Heart right ventricle (tissue), 16 donors: ENCODE results near the gene IFI6. TPM values are rescaled to one million over a fixed set of nuclear protein-coding genes. Genes with fewer than 3 reads are reported as not detected.

ENCODE experiments used
- ATAC-seq, 8 donors: fragments of 200-7000 bp; cut with Tn5 transposase; one replicate each; pipeline ENCODE4 v1.9.1; 2020; ENCODE audit warnings: mild to moderate bottlenecking in 8 of 8, moderate library complexity in 8 of 8, moderate number of reproducible peaks in 1 of 8
- DNase-seq, 2 donors: peaks; one replicate each; pipeline ENCODE4 v3.0.0-alpha.2; 2020
- H3K27ac ChIP-seq, 10 donors: fragments of 200-600 bp; sonication (generic) in 2 of 10; one replicate each; pipeline versions ENCODE4 v1.5.0 to v1.8.0; 2020 to 2022; ENCODE audit warnings: mild to moderate bottlenecking in 3 of 10
- H3K27me3 ChIP-seq, 7 donors: fragments of 200-600 bp; one replicate each; pipeline ENCODE4 v1.8.0; 2021 to 2022; ENCODE audit warnings: mild to moderate bottlenecking in 2 of 7
- H3K36me3 ChIP-seq, 9 donors: fragments of 200-600 bp; sonication (generic) in 1 of 9; one replicate each; pipeline versions ENCODE4 v1.5.0 to v1.8.0; 2020 to 2022; ENCODE audit warnings: mild to moderate bottlenecking in 2 of 9
- H3K4me1 ChIP-seq, 9 donors: fragments of 200-600 bp; sonication (generic) in 1 of 9; one replicate each; pipeline versions ENCODE4 v1.5.0 to v1.8.0; 2020 to 2022; ENCODE audit warnings: mild to moderate bottlenecking in 4 of 9
- H3K4me3 ChIP-seq, 10 donors: fragments of 200-600 bp; sonication (generic) in 2 of 10; one replicate each; pipeline versions ENCODE4 v1.5.0 to v1.8.0; 2020 to 2022; ENCODE audit warnings: mild to moderate bottlenecking in 7 of 10, moderate library complexity in 2 of 10
- H3K9me3 ChIP-seq, 11 donors: fragments of 200-600 bp in 10 of 11; sonication (generic) in 2 of 11; one replicate each; pipeline versions ENCODE4 v1.5.0 to v1.8.0; 2013 to 2022; ENCODE audit warnings: mild to moderate bottlenecking in 2 of 11, control low read depth in 1 of 11, moderate library complexity in 1 of 11
- WGBS, 2 donors: extraction: QIAGEN DNeasy Blood & Tissue Kit; methylation state at CpG; one replicate each; pipeline ENCODE4 v1.1.7; 2013; ENCODE audit warnings: inconsistent platforms in 1 of 2; 5-methylcytosine and 5-hydroxymethylcytosine counted together
- intact Hi-C, 10 donors: fragments of 100-400 bp; cut with DNase I; formaldehyde crosslinking; loops; one replicate each; pipeline versions ENCODE4 v1.11.1 to v1.14.2; 2022
- polyA plus RNA-seq, 2 donors: library from polyadenylated mRNA; stranded (reverse); fragments of 200-250 nt; gene quantifications; one replicate each; pipeline ENCODE4 v1.2.3, GENCODE V29; 2013
- total RNA-seq, 10 donors: library from RNA; stranded (reverse); fragmentation: NEBNext Ultra II Directional in 3 of 10; extraction: Animal tissue kit (Norgen Biotek cat#: 25700) in 3 of 10; gene quantifications; one replicate each; pipeline versions ENCODE4 v1.2.1 to v1.2.4, GENCODE V29; 2021 to 2023
- TF ChIP-seq, protein P1 (sequence below), 9 donors: fragments of 200-600 bp; sonication (generic) in 2 of 9; IDR thresholded peaks; one replicate each; pipeline versions ENCODE4 v1.5.0 to v1.8.0; 2021 to 2022; ENCODE audit warnings: antibody characterized with exemption in 9 of 9, mild to moderate bottlenecking in 5 of 9, moderate library complexity in 1 of 9
- donor health status: Arrhythmogenic right ventricular cardiomyopathy.
- donor health status: ischemic (EF 13 %, LVEDD 7.1; RV severe dilation, severe dysfunction).
- donor health status: healthy with polysubstance abuse.
- donor health status: DM: no; HTN: yes; CAD: no.
- donor health status: DM: no; HTN: no; CAD: no.
- donor health status: ischemic (EF 25% LVEDD 6.9; RV normal size, moderate dysfunction).
- donor health status: ischemic (EF 25% LVEDD 5.7; RV mildly dilated, moderate dysfunction).
- donor health status: healthy.
- donor health status: DM: yes; HTN: yes; CAD: no.
- donor health status: Ischemic cardiomyopathy.
- donor health status: ischemic (EF 35%, LVEDD 5.7; RV mildly dilated, moderate dysfunction).
- donor health status: nonischemic (EF 11% LVEDD 7.7; RV severe dilation, severe dysfunction).
- donor health status: DM: yes; HTN: yes; CAD: no.
- donor health status: PGD.
- donor health status: ischemic (EF 29% LVEDD 5.4; RV normal size, mild dysfunction).
- donor health status: nonischemic (EF 23%, LVEDD 6.1; RV moderate dilation, normal function).

Gene IFI6
- total and polyA plus RNA-seq, 12 donors = 24.2 to 143 (median 48.5) TPM

DNA sequence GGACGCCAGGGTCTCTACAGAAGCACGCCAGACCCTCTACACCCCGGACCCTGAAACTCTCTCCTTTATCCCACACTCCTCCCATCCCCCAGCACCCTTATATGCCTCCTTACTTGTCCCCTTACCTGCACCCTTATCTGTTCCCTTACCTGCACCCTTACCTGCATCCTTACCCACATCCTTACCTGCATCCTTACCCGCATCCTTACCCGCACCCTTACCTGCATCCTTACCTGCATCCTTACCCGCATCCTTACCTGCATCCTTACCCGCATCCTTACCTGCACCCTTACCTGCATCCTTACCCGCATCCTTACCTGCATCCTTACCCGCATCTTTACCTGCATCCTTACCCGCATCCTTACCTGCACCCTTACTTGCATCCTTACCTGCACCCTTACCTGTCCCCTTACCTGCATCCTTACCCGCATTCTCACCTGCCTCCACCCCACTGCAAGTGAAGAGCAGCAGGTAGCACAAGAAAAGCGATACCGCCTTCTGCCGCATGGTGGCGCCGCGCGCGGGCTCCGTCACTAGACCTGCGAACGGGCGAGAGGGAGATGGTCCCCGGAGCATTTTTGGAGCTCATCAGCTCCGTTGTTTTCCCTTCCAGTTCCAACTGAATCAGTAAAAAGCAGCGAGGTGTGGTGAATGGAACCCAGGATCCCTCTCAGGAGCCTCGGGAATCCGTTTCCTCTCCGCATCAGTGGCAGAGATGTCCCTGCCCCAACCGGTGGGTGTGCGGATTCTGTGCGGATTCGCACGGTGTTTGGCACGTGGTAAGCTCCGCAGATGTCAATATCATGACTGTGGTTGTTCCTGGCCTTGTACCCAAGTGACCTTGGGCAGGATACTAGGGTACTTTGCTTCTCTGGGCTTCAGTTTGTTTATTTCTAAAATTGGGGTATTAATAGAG, 2.9 kb downstream of the IFI6 start:
- peak; percentile 71 to 83 for DNase-seq
- ATAC-seq = peak in 2 of 8 donors; percentile 11 to 30
- Histone ChIP-seq H3K9me3 (no peaks in the 10 kb centered on the region), H3K36me3 (peaks cover 0 to 41% (median 0%) of the 10 kb centered on the region in 9 donors), H3K4me3 (peak overlapping the region in 9 of 10 donors; percentile 34 to 88 (median 64)), H3K27ac (peak overlapping the region in 7 of 10 donors; percentile 5 to 63 (median 38)), H3K4me1 (peaks cover 4 to 61% (median 35%) of the 10 kb centered on the region in 9 donors), H3K27me3 (no peaks in the 10 kb centered on the region)
- intact Hi-C loops = loop anchor here in 6 of 10 donors (5.0 to 10.0 kb wide), 4 partner anchors 264 to 367 kb away; partner anchors contain the start of gene GPR3 (in 1 of the 6)
- WGBS, 2 donors = 15 to 17% methylated on average over 36 of the region's 36 CpGs
- TF ChIP-seq, protein P1, sequence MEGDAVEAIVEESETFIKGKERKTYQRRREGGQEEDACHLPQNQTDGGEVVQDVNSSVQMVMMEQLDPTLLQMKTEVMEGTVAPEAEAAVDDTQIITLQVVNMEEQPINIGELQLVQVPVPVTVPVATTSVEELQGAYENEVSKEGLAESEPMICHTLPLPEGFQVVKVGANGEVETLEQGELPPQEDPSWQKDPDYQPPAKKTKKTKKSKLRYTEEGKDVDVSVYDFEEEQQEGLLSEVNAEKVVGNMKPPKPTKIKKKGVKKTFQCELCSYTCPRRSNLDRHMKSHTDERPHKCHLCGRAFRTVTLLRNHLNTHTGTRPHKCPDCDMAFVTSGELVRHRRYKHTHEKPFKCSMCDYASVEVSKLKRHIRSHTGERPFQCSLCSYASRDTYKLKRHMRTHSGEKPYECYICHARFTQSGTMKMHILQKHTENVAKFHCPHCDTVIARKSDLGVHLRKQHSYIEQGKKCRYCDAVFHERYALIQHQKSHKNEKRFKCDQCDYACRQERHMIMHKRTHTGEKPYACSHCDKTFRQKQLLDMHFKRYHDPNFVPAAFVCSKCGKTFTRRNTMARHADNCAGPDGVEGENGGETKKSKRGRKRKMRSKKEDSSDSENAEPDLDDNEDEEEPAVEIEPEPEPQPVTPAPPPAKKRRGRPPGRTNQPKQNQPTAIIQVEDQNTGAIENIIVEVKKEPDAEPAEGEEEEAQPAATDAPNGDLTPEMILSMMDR (IDR thresholded peaks at IDR 0.05) = peak; percentile 86 to 91 (median 88)

DNA sequence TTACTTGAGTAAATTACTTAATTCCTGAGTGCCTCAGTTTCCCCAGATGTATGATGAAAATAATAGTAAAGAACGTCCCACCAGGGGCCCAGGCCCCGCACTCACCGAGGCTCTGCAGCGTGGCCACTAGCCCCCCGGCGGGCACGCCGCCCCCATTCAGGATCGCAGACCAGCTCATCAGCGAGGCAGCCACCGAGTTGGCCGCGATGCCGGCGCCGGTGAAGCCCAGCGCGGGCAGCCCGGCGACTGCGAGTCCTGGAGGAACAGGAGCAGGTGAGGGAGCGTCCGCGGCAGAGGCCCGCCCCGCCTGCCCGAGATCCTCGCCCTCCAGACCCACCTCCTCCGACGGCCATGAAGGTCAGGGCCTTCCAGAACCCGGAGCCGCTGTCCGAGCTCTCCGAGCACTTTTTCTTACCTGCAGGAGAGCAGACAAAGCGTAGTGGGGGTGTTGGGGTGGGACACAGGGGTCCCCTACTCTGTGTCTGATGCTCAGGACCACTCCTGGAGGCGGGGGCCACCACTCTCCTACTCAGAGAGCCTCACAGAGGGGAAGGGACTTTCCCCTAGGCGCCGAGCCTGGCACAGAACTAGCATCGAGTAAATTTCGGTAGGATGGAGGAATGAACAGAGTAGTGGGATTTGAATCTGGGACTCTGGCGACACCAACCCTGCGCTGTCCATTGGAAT, 3.7 kb downstream of the IFI6 start:
- Histone ChIP-seq H3K27me3 (no peaks in the 10 kb centered on the region), H3K4me1 (peaks cover 4 to 68% (median 35%) of the 10 kb centered on the region in 9 donors), H3K4me3 (no peak overlapping the region), H3K36me3 (peaks cover 0 to 41% (median 0%) of the 10 kb centered on the region in 9 donors), H3K27ac (peak overlapping the region in 1 of 10 donors; percentile 1), H3K9me3 (no peaks in the 10 kb centered on the region)
- TF ChIP-seq, protein P1 (IDR thresholded peaks at IDR 0.05) = no peak
- ATAC-seq (no peak), DNase-seq (no peak)
- intact Hi-C loops = loop anchor here in 6 of 10 donors (5.0 to 10.0 kb wide), 4 partner anchors 263 to 366 kb away; partner anchors contain the start of gene GPR3 (in 1 of the 6)
- WGBS, 2 donors = 81 to 83% methylated on average over 42 of the region's 42 CpGs

DNA sequence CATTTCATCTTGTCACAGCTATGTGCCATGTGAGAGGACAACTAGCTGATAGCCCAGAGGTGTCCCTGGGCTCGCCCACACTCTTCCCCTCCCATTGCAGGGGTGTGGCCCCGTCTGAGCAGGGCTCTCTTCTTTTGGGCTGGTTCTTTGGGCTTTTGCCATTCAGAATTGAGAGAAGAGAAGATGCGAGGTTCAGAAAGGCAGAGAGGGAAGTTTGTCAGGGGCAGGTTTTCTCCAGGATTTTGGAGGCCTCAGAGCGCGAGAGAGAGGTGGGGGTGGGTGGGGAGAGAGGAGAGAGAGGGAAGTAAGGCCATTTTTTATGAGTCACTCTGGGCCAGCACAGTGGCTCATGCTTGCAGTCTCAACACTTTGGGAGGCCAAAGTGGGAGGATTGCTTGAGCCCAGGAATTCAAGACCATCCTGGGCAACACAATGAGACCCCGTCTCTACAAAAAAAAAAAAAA, 5.2 kb downstream of the IFI6 start:
- Histone ChIP-seq H3K36me3 (peaks cover 0 to 41% (median 0%) of the 10 kb centered on the region in 9 donors), H3K4me3 (no peak overlapping the region), H3K4me1 (peaks cover 6 to 72% (median 34%) of the 10 kb centered on the region in 9 donors), H3K27ac (no peak overlapping the region), H3K27me3 (no peaks in the 10 kb centered on the region), H3K9me3 (no peaks in the 10 kb centered on the region)
- WGBS, 2 donors = 77 to 84% methylated on average over 6 of the region's 6 CpGs
- DNase-seq (no peak), ATAC-seq (no peak)
- intact Hi-C loops = loop anchor here in 6 of 10 donors (5.0 to 10.0 kb wide), 4 partner anchors 262 to 365 kb away; partner anchors contain the start of gene GPR3 (in 1 of the 6)
- TF ChIP-seq, protein P1 (IDR thresholded peaks at IDR 0.05) = no peak

- TF ChIP-seq, protein P1 (IDR thresholded peaks at IDR 0.05) = no peak
- H3K27ac ChIP-seq = no peak overlapping the region
- DNase-seq (no peak), ATAC-seq (no peak)
- peaks cover 2 to 69% (median 33%) of the 10 kb centered on the region in 9 donors for H3K4me1 ChIP-seq
- intact Hi-C loops = loop anchor here in 6 of 10 donors (5.0 to 10.0 kb wide), 4 partner anchors 261 to 364 kb away; partner anchors contain the start of gene GPR3 (in 1 of the 6)
- H3K9me3 ChIP-seq = no peaks in the 10 kb centered on the region
- H3K4me3 ChIP-seq = no peak overlapping the region
- WGBS, 2 donors = 94 to 95% methylated on average over 4 of the region's 4 CpGs
- H3K27me3 ChIP-seq = no peaks in the 10 kb centered on the region
- peaks cover 0 to 41% (median 0%) of the 10 kb centered on the region in 9 donors for H3K36me3 ChIP-seq
Observed at GRCh38 chr1:27666294-27666693, 5.7 kb downstream of the IFI6 start.
